GM23248 (cell line): ENCODE results near the gene CWC27.

Source experiments
- EZH2 ChIP-seq: fragments of 200-600 bp; sonication (generic); IDR thresholded peaks from 2 replicates; pipeline ENCODE4 v1.6.1; 2018; ENCODE audit warnings: antibody characterized with exemption, mild to moderate bottlenecking; ENCODE audit not compliant: insufficient read depth, poor library complexity, severe bottlenecking
- EZH2phosphoT487 ChIP-seq: fragments of 200-600 bp; sonication (generic); IDR thresholded peaks from 2 replicates; pipeline ENCODE4 v1.6.1; 2018; ENCODE audit warnings: antibody characterized with exemption, moderate library complexity, mild to moderate bottlenecking, low read depth; ENCODE audit not compliant: insufficient read depth

- TF ChIP-seq EZH2 (no peak), EZH2phosphoT487 (no peak)
Measured at GRCh38 chr5:64792469-64792868, 23.7 kb downstream of the CWC27 start.
